Mammary epithelial cell (primary cell): ENCODE measurements around the gene LRRTM3.

Experiments used
- CTCF ChIP-seq, 2 donors: IDR thresholded peaks in 1 of 2; conservative IDR thresholded peaks in 1 of 2; 2 replicates each; pipeline ENCODE4 v1.5.1; 2011 to 2012; ENCODE audit warnings: inconsistent platforms in 2 of 2, low read length in 2 of 2, mild to moderate bottlenecking in 2 of 2, control low read depth in 1 of 2, low read depth in 1 of 2; ENCODE audit not compliant: insufficient read depth in 1 of 2; ENCODE audit errors: extremely low read depth in 1 of 2
- EZH2 ChIP-seq: IDR thresholded peaks from 2 replicates; pipeline ENCODE4 v1.6.1; 2012; ENCODE audit warnings: low read length, inconsistent platforms, borderline replicate concordance

- TF ChIP-seq CTCF (conservative IDR thresholded peaks at IDR 0.05 in 1 of 2, IDR thresholded peaks at IDR 0.05 in 1 of 2; ENCODE audit: extremely low read depth in 1 of 2, insufficient read depth in 1 of 2, low read depth in 1 of 2, low read length in 2 of 2), result no peak
- TF ChIP-seq EZH2, result no peak
Observed at GRCh38 chr10:67004690-67005089, 78.9 kb downstream of the LRRTM3 start.
